Measurements from ENCODE around the gene DOK5.

DOK5 gene

DNA sequence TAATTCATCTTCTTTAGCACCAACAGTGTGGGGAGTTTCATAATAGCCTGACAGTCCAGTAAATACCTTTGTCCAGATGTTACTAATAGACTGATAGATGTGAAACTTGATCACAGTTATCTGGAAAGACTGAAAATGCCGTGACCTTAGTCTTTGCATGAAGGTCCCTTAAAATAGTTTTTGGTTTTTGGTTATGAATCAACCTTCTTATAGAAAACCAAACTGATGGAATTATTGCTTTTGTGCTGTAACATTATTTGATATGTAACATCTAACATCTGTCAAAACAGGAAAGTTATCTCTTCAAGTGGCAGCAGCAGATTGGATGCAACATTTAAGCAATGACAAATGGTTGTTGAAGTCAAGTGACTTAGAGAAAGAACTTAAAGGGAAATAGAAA lies 190.4 kb downstream of the DOK5 start:
- no peak for DNase-seq (ENCODE audit: insufficient read length, low spot score)

DNA sequence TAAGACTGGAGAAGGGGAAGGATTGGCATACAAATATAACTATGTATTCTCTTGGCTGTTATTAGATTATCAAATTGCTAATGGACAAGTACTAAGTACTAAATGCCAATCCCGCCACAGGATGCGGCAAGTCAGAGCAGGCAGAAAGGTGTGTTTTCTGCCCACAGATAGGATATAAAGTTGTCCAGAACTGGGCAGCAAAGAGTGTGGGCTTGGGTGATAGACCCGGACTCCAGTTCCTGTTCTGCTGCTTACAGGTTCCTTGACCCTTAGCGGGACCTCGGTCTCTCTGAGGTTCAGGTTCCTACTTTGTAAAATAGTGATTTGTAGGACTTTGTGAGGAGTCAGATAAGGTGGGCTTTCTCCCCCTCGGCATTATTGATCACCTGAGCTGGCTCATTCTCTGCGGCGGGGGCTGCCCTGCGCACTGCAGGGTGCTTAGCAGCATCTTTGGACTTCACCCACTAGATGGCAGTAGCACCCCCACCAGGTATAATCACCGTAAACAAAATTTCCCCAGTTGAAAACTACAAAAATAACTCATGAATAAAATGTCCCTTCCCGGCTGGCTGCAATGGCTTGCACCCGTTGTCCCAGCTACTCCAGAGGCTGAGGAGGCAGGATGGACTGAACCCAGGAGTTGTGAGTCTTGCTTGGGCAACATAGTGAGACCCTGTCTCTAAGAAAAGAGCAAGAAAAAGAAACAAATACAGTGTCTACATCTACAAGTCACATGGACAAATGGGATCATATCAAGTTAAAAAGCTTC lies 193.1 kb downstream of the DOK5 start:
- no peak for FAIRE-seq
- no peak for DNase-seq (ENCODE audit: insufficient read length, low spot score)
- TF ChIP-seq, protein P1, sequence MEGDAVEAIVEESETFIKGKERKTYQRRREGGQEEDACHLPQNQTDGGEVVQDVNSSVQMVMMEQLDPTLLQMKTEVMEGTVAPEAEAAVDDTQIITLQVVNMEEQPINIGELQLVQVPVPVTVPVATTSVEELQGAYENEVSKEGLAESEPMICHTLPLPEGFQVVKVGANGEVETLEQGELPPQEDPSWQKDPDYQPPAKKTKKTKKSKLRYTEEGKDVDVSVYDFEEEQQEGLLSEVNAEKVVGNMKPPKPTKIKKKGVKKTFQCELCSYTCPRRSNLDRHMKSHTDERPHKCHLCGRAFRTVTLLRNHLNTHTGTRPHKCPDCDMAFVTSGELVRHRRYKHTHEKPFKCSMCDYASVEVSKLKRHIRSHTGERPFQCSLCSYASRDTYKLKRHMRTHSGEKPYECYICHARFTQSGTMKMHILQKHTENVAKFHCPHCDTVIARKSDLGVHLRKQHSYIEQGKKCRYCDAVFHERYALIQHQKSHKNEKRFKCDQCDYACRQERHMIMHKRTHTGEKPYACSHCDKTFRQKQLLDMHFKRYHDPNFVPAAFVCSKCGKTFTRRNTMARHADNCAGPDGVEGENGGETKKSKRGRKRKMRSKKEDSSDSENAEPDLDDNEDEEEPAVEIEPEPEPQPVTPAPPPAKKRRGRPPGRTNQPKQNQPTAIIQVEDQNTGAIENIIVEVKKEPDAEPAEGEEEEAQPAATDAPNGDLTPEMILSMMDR (IDR thresholded peaks at IDR 0.05; ENCODE audit: insufficient read depth, missing control alignments): peak; percentile 32

More for the DNA sequence above, 190.4 kb downstream of the DOK5 start:
- TF ChIP-seq, protein P1 (IDR thresholded peaks at IDR 0.05; ENCODE audit: insufficient read depth, missing control alignments): no peak
- no peak for FAIRE-seq

DNA sequence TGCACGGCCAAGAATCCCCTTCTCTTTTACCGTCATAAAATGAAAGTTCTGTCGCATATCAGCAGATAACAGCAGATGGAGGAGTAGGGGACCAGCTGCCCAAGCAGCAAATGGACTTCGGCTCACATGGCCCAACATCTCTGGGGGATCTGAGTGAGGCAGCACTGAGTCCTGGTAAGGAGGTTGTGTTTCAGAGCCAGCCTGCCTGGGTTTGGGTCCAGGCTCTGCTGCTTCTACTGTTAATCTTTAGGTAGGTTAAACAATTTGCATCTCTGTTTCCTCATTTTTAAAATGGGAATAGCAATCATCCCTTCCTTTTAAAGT lies 193.6 kb downstream of the DOK5 start:
- TF ChIP-seq, protein P1 (IDR thresholded peaks at IDR 0.05; ENCODE audit: insufficient read depth, missing control alignments): no peak
- no peak for FAIRE-seq
- no peak for DNase-seq (ENCODE audit: insufficient read length, low spot score)

DNA sequence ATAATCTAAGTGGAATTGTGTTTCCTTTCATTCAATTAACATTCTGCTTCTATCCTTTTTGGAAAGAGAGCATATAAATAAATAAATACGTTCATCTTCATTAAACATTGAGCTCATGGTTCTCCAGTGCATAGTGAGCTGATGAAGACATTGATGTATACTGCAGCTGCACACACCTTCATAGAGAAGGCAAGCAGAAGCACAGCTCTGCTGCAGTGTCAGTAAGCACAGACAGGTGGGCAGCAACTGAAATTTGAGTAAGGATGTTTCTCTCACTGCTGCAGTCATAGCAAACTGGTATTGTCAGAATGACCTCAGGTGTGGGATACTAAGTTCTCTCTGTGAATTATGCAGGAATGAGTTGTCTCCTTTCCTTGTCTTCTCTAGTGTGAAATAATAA lies 202.9 kb downstream of the DOK5 start:
- FAIRE-seq: no peak
- no peak for DNase-seq (ENCODE audit: insufficient read length, low spot score)
- TF ChIP-seq, protein P1 (IDR thresholded peaks at IDR 0.05; ENCODE audit: insufficient read depth, missing control alignments): no peak

DNA sequence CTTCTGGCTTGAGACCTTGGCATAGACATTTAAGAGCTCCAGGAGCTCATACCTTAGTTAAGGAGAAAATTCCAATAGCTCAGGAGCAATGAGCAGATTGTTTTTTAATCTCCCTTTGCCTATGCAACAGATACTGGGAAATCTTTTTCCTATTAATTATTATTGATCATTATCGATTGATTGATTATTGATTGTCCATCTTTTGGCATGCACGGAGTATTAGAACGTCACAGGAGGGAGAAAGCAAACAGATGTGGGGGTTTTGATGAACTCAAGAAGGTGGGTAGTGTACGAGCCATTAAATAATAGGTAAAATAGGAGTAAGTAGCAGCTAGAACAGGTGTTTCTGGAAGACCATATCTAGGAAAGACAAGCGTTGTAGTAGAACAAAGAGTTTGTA lies 205.0 kb downstream of the DOK5 start:
- FAIRE-seq (no peak), DNase-seq (ENCODE audit: insufficient read length, low spot score) (no peak)
- TF ChIP-seq, protein P1 (IDR thresholded peaks at IDR 0.05; ENCODE audit: insufficient read depth, missing control alignments): no peak

DNA sequence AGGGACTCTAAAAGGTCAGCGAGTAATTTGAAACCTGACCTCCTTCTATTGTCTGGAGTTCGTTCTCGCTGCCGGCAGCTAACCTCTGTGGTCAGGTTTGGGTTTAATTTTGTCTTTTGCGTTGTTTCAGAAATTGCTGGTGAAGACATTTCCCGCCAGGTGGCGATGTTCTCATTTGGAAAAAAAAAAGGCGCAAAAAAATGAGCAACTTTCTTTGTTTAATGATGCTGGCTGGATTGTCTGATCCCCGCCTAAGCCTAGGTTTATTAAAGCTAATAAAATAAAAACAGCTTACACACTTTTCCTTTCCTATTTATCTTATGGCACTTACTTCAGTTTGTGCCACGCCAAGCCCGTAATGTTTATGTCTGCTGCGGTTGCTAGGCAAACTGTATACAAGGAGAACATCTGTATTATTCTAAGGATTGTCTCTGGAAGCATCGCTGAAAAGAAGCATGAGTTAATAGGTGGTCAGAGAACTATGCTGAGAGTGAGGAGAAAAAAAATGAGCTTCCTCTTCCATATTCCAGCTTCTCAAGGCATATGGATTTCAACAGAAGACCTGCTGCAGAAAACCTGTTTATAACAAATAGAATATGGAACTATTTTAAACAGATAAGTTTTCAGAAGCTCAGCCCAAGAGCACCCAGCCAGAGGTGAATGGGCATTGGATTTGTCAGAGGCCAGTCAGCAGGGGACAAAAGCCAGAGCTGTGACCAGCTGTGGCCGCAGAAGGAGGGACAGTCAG lies 205.7 kb downstream of the DOK5 start:
- FAIRE-seq (no peak), DNase-seq (ENCODE audit: insufficient read length, low spot score) (no peak)
- TF ChIP-seq, protein P1 (IDR thresholded peaks at IDR 0.05; ENCODE audit: insufficient read depth, missing control alignments): peak; percentile 69

DNA sequence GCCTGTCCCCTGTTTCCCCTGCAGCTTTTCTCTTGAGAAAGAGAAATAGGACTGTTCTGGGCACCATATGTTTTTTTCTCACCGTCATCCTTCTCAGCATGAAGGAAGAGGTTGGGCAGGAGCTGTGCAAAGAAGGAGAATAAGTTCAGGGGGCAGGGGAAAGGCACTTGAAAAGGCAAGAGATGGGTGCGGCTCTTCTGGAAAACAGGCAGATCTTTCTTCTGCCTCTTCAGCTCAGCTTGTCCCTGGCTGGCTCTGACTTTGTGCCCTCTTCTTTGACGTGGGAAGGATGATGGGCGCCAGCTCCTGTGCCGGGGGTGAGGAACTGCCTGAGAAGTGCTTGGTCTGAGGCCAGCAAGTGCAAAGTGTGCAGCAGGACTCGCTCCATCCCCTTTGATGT lies 206.5 kb downstream of the DOK5 start:
- DNase-seq (ENCODE audit: insufficient read length, low spot score): no peak
- TF ChIP-seq, protein P1 (IDR thresholded peaks at IDR 0.05; ENCODE audit: insufficient read depth, missing control alignments): no peak
- no peak for FAIRE-seq
